Astrocyte (in vitro differentiated cells and primary cell): ENCODE results near the gene LMX1A. TPM values are rescaled to one million over a fixed set of nuclear protein-coding genes. Genes with fewer than 3 reads are reported as not detected.

Source experiments
- DNase-seq: peaks from one replicate; pipeline ENCODE4 v3.0.0-alpha.2; 2010; ENCODE audit warnings: low read depth
- FAIRE-seq: peaks from 2 replicates; lab custom pipeline; 2011; peaks lifted over from hg19 to GRCh38; lab: Jason Lieb, UNC
- H2AFZ ChIP-seq: 2 replicates; pipeline ENCODE4 v1.6.0; 2012; ENCODE audit warnings: low read depth, low read length, inconsistent platforms
- H3K27ac ChIP-seq: 2 replicates; pipeline ENCODE4 v1.5.1; 2011; ENCODE audit warnings: low read depth, low read length, inconsistent platforms
- H3K27me3 ChIP-seq: 2 replicates; pipeline ENCODE4 v1.6.0; 2011; ENCODE audit warnings: low read length, inconsistent platforms; ENCODE audit not compliant: insufficient read depth
- H3K36me3 ChIP-seq: 2 replicates; pipeline ENCODE4 v1.5.1; 2011; ENCODE audit warnings: low read length, inconsistent platforms; ENCODE audit not compliant: insufficient read depth
- H3K4me1 ChIP-seq: 2 replicates; pipeline ENCODE4 v1.5.1; 2011; ENCODE audit warnings: low read length, inconsistent platforms; ENCODE audit not compliant: insufficient read depth
- H3K4me2 ChIP-seq: 2 replicates; pipeline ENCODE4 v1.6.0; 2012; ENCODE audit warnings: low read length, inconsistent platforms
- H3K4me3 ChIP-seq: 2 replicates; pipeline ENCODE4 v1.5.1; 2011; ENCODE audit warnings: low read depth, mild to moderate bottlenecking, low read length, inconsistent platforms; ENCODE audit not compliant: insufficient read depth
- H3K79me2 ChIP-seq: 2 replicates; pipeline ENCODE4 v1.6.0; 2012; ENCODE audit warnings: mild to moderate bottlenecking, low read length, inconsistent platforms; ENCODE audit not compliant: insufficient read depth
- H3K9ac ChIP-seq: 2 replicates; pipeline ENCODE4 v1.6.0; 2012; ENCODE audit warnings: mild to moderate bottlenecking, low read length, inconsistent platforms
- H3K9me3 ChIP-seq: 2 replicates; pipeline ENCODE4 v1.5.1; 2012; ENCODE audit warnings: low read depth, mild to moderate bottlenecking, low read length, inconsistent platforms; ENCODE audit not compliant: insufficient read depth
- H4K20me1 ChIP-seq: 2 replicates; pipeline ENCODE4 v1.6.0; 2012; ENCODE audit warnings: low read length, inconsistent platforms; ENCODE audit not compliant: insufficient read depth
- H3K27ac Mint-ChIP-seq: one replicate; pipeline ENCODE4 v1.8.0; 2021; ENCODE audit warnings: mild to moderate bottlenecking, mixed read lengths; ENCODE audit not compliant: unreplicated experiment
- H3K27me3 Mint-ChIP-seq: one replicate; pipeline ENCODE4 v1.8.0; 2021; ENCODE audit warnings: low read depth, mixed read lengths; ENCODE audit not compliant: unreplicated experiment
- H3K36me3 Mint-ChIP-seq: one replicate; pipeline ENCODE4 v1.8.0; 2021; ENCODE audit warnings: low read depth, mixed read lengths; ENCODE audit not compliant: unreplicated experiment
- H3K4me1 Mint-ChIP-seq: one replicate; pipeline ENCODE4 v1.8.0; 2021; ENCODE audit warnings: low read depth, mixed read lengths; ENCODE audit not compliant: unreplicated experiment
- H3K4me3 Mint-ChIP-seq: one replicate; pipeline ENCODE4 v1.8.0; 2021; ENCODE audit warnings: mild to moderate bottlenecking, moderate library complexity, mixed read lengths; ENCODE audit not compliant: unreplicated experiment
- H3K9me3 Mint-ChIP-seq: one replicate; pipeline ENCODE4 v1.8.0; 2021; ENCODE audit warnings: mild to moderate bottlenecking, mixed read lengths; ENCODE audit not compliant: unreplicated experiment
- EZH2 ChIP-seq: IDR thresholded peaks from 2 replicates; pipeline ENCODE4 v1.6.1; 2012; ENCODE audit warnings: mild to moderate bottlenecking, low read length, inconsistent platforms; ENCODE audit not compliant: insufficient read depth
- total RNA-seq: library from RNA; stranded (reverse); gene quantifications from 2 replicates; pipeline ENCODE4 v1.2.1, GENCODE V29; 2021
- TF ChIP-seq, protein P1 (sequence below): IDR thresholded peaks from 2 replicates; pipeline ENCODE4 v1.5.1; 2011; ENCODE audit warnings: low read depth, mild to moderate bottlenecking, inconsistent platforms, low read length, moderate library complexity; ENCODE audit not compliant: insufficient read depth

Gene LMX1A
- total RNA-seq, 1 donor from 2014 or later: not detected

DNA sequence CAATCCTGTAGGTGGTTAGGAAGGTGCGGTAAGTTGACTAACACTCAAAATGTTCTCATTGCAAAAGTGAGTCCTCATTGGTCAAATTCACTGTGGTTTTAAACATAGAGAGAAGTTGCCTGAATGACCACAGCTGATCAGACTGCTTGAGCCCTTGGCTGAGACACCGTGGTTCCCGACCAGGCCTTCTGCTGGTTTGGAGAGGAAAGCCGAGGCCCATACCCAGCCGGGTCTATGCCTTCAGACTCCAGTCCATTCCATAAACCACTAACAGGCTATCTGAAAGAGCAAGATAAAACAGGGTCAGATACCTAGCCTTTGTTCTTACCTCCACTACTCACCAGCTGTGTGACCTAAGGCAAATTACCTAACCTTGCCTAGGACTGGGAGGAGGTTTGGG, 133.9 kb downstream of the LMX1A start:
- no peaks in the 10 kb centered on the region for H3K36me3 Mint-ChIP-seq
- H3K4me3 Mint-ChIP-seq: no peak overlapping the region
- no peak overlapping the region for H3K4me2 ChIP-seq
- no peak overlapping the region for H3K4me3 ChIP-seq
- H3K9me3 Mint-ChIP-seq: peaks cover 3% of the 10 kb centered on the region
- H3K36me3 ChIP-seq: no peaks in the 10 kb centered on the region
- H3K27ac ChIP-seq: no peak overlapping the region
- no peaks in the 10 kb centered on the region for H3K27me3 ChIP-seq
- DNase-seq (no peak), FAIRE-seq (no peak)
- no peaks in the 10 kb centered on the region for H4K20me1 ChIP-seq
- peaks cover 43% of the 10 kb centered on the region for H3K27me3 Mint-ChIP-seq
- H2AFZ ChIP-seq: no peak overlapping the region
- no peaks in the 10 kb centered on the region for H3K4me1 ChIP-seq
- H3K9me3 ChIP-seq: no peaks in the 10 kb centered on the region
- no peak for TF ChIP-seq EZH2
- TF ChIP-seq, protein P1, sequence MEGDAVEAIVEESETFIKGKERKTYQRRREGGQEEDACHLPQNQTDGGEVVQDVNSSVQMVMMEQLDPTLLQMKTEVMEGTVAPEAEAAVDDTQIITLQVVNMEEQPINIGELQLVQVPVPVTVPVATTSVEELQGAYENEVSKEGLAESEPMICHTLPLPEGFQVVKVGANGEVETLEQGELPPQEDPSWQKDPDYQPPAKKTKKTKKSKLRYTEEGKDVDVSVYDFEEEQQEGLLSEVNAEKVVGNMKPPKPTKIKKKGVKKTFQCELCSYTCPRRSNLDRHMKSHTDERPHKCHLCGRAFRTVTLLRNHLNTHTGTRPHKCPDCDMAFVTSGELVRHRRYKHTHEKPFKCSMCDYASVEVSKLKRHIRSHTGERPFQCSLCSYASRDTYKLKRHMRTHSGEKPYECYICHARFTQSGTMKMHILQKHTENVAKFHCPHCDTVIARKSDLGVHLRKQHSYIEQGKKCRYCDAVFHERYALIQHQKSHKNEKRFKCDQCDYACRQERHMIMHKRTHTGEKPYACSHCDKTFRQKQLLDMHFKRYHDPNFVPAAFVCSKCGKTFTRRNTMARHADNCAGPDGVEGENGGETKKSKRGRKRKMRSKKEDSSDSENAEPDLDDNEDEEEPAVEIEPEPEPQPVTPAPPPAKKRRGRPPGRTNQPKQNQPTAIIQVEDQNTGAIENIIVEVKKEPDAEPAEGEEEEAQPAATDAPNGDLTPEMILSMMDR: no peak
- H3K4me1 Mint-ChIP-seq: no peaks in the 10 kb centered on the region
- no peak overlapping the region for H3K9ac ChIP-seq
- H3K79me2 ChIP-seq: no peaks in the 10 kb centered on the region
- H3K27ac Mint-ChIP-seq: no peak overlapping the region

DNA sequence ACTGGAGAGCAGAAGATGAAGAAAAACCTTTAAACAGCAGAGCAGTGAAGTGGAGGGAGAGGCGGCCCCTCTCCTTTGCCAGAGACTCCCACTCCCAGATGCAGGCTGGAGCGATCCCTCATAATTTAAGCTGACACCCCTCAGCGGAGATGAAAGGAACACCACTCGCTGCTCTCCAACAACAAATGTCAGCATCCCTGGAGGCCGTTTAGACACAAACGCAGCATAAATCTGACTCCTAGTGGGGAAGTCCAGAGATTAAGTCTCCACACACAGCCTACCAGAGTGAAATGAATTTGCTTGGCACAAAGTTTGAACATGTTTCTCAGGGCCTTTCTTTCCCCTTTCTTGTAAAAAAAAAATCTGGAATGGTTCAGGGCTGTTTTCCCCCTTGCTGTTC, 137.8 kb downstream of the LMX1A start:
- Histone ChIP-seq H3K4me2 (no peak overlapping the region), H2AFZ (no peak overlapping the region), H3K9ac (no peak overlapping the region), H3K27ac (no peak overlapping the region), H3K79me2 (no peaks in the 10 kb centered on the region), H3K27me3 (no peaks in the 10 kb centered on the region), H3K36me3 (no peaks in the 10 kb centered on the region), H3K9me3 (no peaks in the 10 kb centered on the region), H3K4me3 (no peak overlapping the region), H3K4me1 (no peaks in the 10 kb centered on the region), H4K20me1 (no peaks in the 10 kb centered on the region)
- H3K27ac Mint-ChIP-seq: no peak overlapping the region
- H3K36me3 Mint-ChIP-seq: no peaks in the 10 kb centered on the region
- FAIRE-seq: no peak
- no peak for TF ChIP-seq EZH2
- TF ChIP-seq, protein P1: no peak
- DNase-seq: no peak
- H3K4me1 Mint-ChIP-seq: no peaks in the 10 kb centered on the region
- H3K4me3 Mint-ChIP-seq: no peak overlapping the region
- peaks cover 30% of the 10 kb centered on the region for H3K27me3 Mint-ChIP-seq
- H3K9me3 Mint-ChIP-seq: peaks cover 3% of the 10 kb centered on the region

DNA sequence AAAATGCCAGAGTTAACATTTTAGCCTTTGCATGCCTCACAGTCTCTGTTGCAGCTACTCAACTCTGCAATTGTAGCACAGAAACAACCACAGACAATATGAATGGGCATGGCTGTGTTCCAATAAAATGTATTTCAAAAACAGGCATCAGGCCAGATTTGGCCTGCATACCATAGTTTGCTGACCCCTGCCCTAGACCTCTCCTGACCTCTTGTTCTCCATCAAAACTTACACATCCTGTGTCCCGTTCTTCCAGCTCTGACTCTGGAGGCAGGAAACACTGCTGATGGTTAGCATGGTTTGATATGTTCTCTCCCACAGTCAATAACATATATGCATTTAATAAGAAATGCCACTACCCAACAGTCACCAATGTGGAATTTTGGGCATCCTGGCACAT, 138.6 kb downstream of the LMX1A start:
- no peak overlapping the region for H3K4me3 Mint-ChIP-seq
- no peaks in the 10 kb centered on the region for H3K36me3 Mint-ChIP-seq
- Histone ChIP-seq H3K9ac (no peak overlapping the region), H3K9me3 (no peaks in the 10 kb centered on the region), H3K4me2 (no peak overlapping the region), H3K36me3 (no peaks in the 10 kb centered on the region), H3K27me3 (no peaks in the 10 kb centered on the region), H3K79me2 (no peaks in the 10 kb centered on the region), H2AFZ (no peak overlapping the region), H3K27ac (no peak overlapping the region), H3K4me3 (no peak overlapping the region), H3K4me1 (no peaks in the 10 kb centered on the region), H4K20me1 (no peaks in the 10 kb centered on the region)
- peaks cover 33% of the 10 kb centered on the region for H3K27me3 Mint-ChIP-seq
- TF ChIP-seq, protein P1: no peak
- no peak for TF ChIP-seq EZH2
- H3K27ac Mint-ChIP-seq: no peak overlapping the region
- peaks cover 3% of the 10 kb centered on the region for H3K9me3 Mint-ChIP-seq
- H3K4me1 Mint-ChIP-seq: no peaks in the 10 kb centered on the region
- DNase-seq (no peak), FAIRE-seq (no peak)
